ENCODE measurements around the gene PLXNB3. TPM values are rescaled to one million over a fixed set of nuclear protein-coding genes. Genes with fewer than 3 reads are reported as not detected.
A peak's percentile ranks its signal among the peaks of the same experiment; 100 is the strongest.

PLXNB3 gene
- total and polyA plus RNA-seq, 2 of the 13 experiments (the other 11 are each of a cell fraction or from before 2014, with no cell fraction given) = 3.0 to 6.9 TPM

GRCh38 chrX:153794018-153794896 lies 30.2 kb downstream of the PLXNB3 start, which contains the start of the genes IDH3G and SSR4 (continued):
- no peak; the same call in 1 of the 2 replicates for TF ChIP-seq RNF2 (conservative IDR thresholded peaks at IDR 0.05; ENCODE audit: low read depth)
- peak; percentile 75; the same call in 1 of the 3 replicates for TF ChIP-seq MXI1 (IDR thresholded peaks at IDR 0.05; ENCODE audit: borderline replicate concordance, low read depth, low read length)
- TF ChIP-seq, protein P1, sequence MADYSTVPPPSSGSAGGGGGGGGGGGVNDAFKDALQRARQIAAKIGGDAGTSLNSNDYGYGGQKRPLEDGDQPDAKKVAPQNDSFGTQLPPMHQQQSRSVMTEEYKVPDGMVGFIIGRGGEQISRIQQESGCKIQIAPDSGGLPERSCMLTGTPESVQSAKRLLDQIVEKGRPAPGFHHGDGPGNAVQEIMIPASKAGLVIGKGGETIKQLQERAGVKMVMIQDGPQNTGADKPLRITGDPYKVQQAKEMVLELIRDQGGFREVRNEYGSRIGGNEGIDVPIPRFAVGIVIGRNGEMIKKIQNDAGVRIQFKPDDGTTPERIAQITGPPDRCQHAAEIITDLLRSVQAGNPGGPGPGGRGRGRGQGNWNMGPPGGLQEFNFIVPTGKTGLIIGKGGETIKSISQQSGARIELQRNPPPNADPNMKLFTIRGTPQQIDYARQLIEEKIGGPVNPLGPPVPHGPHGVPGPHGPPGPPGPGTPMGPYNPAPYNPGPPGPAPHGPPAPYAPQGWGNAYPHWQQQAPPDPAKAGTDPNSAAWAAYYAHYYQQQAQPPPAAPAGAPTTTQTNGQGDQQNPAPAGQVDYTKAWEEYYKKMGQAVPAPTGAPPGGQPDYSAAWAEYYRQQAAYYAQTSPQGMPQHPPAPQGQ (CRISPR knock-in tag; IDR thresholded peaks at IDR 0.05; ENCODE audit: borderline replicate concordance) = no peak
- TF ChIP-seq, protein P2, sequence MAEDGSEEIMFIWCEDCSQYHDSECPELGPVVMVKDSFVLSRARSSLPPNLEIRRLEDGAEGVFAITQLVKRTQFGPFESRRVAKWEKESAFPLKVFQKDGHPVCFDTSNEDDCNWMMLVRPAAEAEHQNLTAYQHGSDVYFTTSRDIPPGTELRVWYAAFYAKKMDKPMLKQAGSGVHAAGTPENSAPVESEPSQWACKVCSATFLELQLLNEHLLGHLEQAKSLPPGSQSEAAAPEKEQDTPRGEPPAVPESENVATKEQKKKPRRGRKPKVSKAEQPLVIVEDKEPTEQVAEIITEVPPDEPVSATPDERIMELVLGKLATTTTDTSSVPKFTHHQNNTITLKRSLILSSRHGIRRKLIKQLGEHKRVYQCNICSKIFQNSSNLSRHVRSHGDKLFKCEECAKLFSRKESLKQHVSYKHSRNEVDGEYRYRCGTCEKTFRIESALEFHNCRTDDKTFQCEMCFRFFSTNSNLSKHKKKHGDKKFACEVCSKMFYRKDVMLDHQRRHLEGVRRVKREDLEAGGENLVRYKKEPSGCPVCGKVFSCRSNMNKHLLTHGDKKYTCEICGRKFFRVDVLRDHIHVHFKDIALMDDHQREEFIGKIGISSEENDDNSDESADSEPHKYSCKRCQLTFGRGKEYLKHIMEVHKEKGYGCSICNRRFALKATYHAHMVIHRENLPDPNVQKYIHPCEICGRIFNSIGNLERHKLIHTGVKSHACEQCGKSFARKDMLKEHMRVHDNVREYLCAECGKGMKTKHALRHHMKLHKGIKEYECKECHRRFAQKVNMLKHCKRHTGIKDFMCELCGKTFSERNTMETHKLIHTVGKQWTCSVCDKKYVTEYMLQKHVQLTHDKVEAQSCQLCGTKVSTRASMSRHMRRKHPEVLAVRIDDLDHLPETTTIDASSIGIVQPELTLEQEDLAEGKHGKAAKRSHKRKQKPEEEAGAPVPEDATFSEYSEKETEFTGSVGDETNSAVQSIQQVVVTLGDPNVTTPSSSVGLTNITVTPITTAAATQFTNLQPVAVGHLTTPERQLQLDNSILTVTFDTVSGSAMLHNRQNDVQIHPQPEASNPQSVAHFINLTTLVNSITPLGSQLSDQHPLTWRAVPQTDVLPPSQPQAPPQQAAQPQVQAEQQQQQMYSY (CRISPR knock-in tag; IDR thresholded peaks at IDR 0.05) = no peak
- TF ChIP-seq ASH2L (IDR thresholded peaks at IDR 0.05; ENCODE audit: insufficient read length, low read depth, low read length) = peak; percentile 18
- no peak; the same call in 1 of the 2 replicates for TF ChIP-seq ZNF747 (CRISPR knock-in tag; IDR thresholded peaks at IDR 0.05; ENCODE audit: borderline replicate concordance)
- TF ChIP-seq NR0B2 (CRISPR knock-in tag; IDR thresholded peaks at IDR 0.05) = no peak
- TF ChIP-seq, protein P3, sequence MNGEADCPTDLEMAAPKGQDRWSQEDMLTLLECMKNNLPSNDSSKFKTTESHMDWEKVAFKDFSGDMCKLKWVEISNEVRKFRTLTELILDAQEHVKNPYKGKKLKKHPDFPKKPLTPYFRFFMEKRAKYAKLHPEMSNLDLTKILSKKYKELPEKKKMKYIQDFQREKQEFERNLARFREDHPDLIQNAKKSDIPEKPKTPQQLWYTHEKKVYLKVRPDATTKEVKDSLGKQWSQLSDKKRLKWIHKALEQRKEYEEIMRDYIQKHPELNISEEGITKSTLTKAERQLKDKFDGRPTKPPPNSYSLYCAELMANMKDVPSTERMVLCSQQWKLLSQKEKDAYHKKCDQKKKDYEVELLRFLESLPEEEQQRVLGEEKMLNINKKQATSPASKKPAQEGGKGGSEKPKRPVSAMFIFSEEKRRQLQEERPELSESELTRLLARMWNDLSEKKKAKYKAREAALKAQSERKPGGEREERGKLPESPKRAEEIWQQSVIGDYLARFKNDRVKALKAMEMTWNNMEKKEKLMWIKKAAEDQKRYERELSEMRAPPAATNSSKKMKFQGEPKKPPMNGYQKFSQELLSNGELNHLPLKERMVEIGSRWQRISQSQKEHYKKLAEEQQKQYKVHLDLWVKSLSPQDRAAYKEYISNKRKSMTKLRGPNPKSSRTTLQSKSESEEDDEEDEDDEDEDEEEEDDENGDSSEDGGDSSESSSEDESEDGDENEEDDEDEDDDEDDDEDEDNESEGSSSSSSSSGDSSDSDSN (CRISPR knock-in tag; IDR thresholded peaks at IDR 0.05) = peak; percentile 61; the same call in 1 of the 2 replicates
- TF ChIP-seq HIC2 (CRISPR knock-in tag; IDR thresholded peaks at IDR 0.05; ENCODE audit: low read depth) = no peak
- TF ChIP-seq, protein P4, sequence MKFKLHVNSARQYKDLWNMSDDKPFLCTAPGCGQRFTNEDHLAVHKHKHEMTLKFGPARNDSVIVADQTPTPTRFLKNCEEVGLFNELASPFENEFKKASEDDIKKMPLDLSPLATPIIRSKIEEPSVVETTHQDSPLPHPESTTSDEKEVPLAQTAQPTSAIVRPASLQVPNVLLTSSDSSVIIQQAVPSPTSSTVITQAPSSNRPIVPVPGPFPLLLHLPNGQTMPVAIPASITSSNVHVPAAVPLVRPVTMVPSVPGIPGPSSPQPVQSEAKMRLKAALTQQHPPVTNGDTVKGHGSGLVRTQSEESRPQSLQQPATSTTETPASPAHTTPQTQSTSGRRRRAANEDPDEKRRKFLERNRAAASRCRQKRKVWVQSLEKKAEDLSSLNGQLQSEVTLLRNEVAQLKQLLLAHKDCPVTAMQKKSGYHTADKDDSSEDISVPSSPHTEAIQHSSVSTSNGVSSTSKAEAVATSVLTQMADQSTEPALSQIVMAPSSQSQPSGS (CRISPR knock-in tag; IDR thresholded peaks at IDR 0.05) = peak; percentile 20; the same call in 1 of the 2 replicates
- no peak for TF ChIP-seq XRCC5 (optimal IDR thresholded peaks at IDR 0.05; ENCODE audit: low read length)
- no peak for TF ChIP-seq ISX (CRISPR knock-in tag; conservative IDR thresholded peaks at IDR 0.05)
- TF ChIP-seq HINFP (CRISPR knock-in tag; IDR thresholded peaks at IDR 0.05; ENCODE audit: low read depth) = no peak

Data from HepG2 (cell line).